ENCODE results near the gene HOMER3. TPM values are rescaled to one million over a fixed set of nuclear protein-coding genes. Genes with fewer than 3 reads are reported as not detected.
A peak's percentile ranks its signal among the peaks of the same experiment; 100 is the strongest.
"Not testable (repeated sequence)": the region's sequence is repeated elsewhere in the genome, so short reads cannot be mapped to it uniquely, and the experiment has no call there.

Gene HOMER3
- polyA plus RNA-seq, 12 donors: 46.8 to 83.7 (median 56.3) TPM; not detected in 1

- DNase-seq: no peak
Measured at GRCh38 chr19:18931316-18932162, 9.5 kb downstream of the HOMER3 start.

- DNase-seq: no peak
Measured at GRCh38 chr19:18929311-18929710, 11.7 kb downstream of the HOMER3 start.

- no peak for DNase-seq
Measured at GRCh38 chr19:18928018-18928805, 12.8 kb downstream of the HOMER3 start.

GRCh38 chr19:18924684-18925213 lies 16.3 kb downstream of the HOMER3 start:
- no peak for DNase-seq

GRCh38 chr19:18922228-18922985 lies 18.6 kb downstream of the HOMER3 start:
- no peak for DNase-seq

GRCh38 chr19:18921593-18921992 lies 19.4 kb downstream of the HOMER3 start:
- no peak for DNase-seq

GRCh38 chr19:18920400-18920799 lies 20.6 kb downstream of the HOMER3 start:
- no peak for DNase-seq

- no peak for DNase-seq
Measured at GRCh38 chr19:18919900-18920214, 21.2 kb downstream of the HOMER3 start.

- DNase-seq: peak; percentile 100
Measured at GRCh38 chr19:18919086-18919899, 21.7 kb downstream of the HOMER3 start, which contains the start of the genes COPE and DDX49. Gene COPE, minus strand, starts transcription at chr19:18919387. Its CDS starts 39 bp downstream, at chr19:18919348. Gene DDX49, plus strand, starts transcription at chr19:18919715. Its CDS starts 27 bp downstream, at chr19:18919742.

- DNase-seq: not testable (repeated sequence)
Measured at GRCh38 chr19:18917593-18917992, 23.4 kb downstream of the HOMER3 start.

- DNase-seq: no peak
Measured at GRCh38 chr19:18915639-18916038, 25.4 kb downstream of the HOMER3 start.

- DNase-seq: no peak
Measured at GRCh38 chr19:18913466-18913865, 27.6 kb downstream of the HOMER3 start.

- no peak for DNase-seq
Measured at GRCh38 chr19:18912933-18913332, 28.1 kb downstream of the HOMER3 start.

GRCh38 chr19:18910801-18911436 lies 30.1 kb downstream of the HOMER3 start:
- no peak for DNase-seq

- no peak for DNase-seq
Measured at GRCh38 chr19:18910010-18910409, 31.0 kb downstream of the HOMER3 start.

- no peak for DNase-seq
Measured at GRCh38 chr19:18908917-18909619, 31.9 kb downstream of the HOMER3 start.

- DNase-seq: no peak
Measured at GRCh38 chr19:18906605-18907519, 34.2 kb downstream of the HOMER3 start.

- DNase-seq: no peak
Measured at GRCh38 chr19:18905513-18906236, 35.3 kb downstream of the HOMER3 start.

All from muscle of arm (tissue), 12 donors.